ENCODE measurements around the gene MKX.

Gene MKX

DNA sequence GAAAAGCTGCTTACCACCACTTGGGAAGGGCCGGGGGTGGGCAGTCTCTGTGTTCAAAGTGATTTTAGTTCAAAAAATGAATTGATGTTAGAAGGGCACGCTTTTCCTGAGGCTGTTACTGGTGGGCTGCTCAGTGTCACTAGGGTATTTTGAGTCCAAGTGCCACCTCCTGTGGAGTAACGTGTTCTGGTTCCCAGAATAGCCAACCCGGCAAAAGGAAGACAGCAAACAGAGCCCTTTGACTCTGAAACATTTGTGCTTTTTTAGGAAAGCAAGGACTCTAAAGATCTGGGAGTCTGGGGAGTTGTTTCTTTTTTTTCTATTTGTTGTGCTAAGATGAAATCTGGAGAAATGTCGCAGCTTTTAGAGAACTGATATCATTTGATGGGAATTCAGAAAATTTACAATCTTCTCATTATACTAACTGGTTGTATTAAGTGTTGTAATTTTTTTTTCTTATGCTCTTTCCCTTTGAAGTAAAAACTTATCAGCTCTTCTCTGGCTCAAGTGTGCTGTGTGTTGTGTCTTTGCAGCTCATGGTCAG is 66.2 kb downstream of the MKX start:
- Histone ChIP-seq H2AFZ (ENCODE audit: low read depth, low read length) (no peak overlapping the region), H3K4me3 (ENCODE audit: low read length) (no peak overlapping the region)

DNA sequence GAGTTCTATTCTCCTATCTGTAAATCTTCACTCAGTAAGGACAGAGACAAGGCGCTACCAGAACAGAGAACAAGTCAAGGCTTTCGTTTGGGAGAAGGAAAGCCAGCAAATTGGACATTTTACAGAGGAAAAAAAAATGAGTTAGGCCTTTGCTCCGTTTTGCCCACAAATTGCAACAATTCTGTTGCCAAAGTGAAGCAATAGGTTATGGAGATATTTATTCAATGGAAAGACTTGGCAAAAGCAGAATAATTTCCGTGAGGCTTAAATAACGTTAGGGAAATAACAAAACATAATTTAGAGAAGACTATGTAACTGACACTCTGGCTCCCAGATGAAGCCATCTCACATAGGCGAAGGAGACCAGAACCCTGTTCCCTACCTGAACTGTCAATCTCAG is 67.5 kb downstream of the MKX start:
- Histone ChIP-seq H3K9me3 (ENCODE audit: low read length) (no peaks in the 10 kb centered on the region), H3K36me3 (ENCODE audit: insufficient read depth, low read length) (no peaks in the 10 kb centered on the region), H3K4me1 (ENCODE audit: insufficient read depth, low read length) (peaks cover 13% of the 10 kb centered on the region), H2AFZ (ENCODE audit: low read depth, low read length) (no peak overlapping the region), H3K4me3 (ENCODE audit: low read length) (no peak overlapping the region), H3K27me3 (ENCODE audit: insufficient read depth, low read length) (no peaks in the 10 kb centered on the region)

More for the DNA sequence above, 66.2 kb downstream of the MKX start:
- H3K27me3 ChIP-seq (ENCODE audit: insufficient read depth, low read length), result no peaks in the 10 kb centered on the region
- H3K36me3 ChIP-seq (ENCODE audit: insufficient read depth, low read length), result no peaks in the 10 kb centered on the region
- H3K9me3 ChIP-seq (ENCODE audit: low read length), result no peaks in the 10 kb centered on the region
- peaks cover 12% of the 10 kb centered on the region for H3K4me1 ChIP-seq (ENCODE audit: insufficient read depth, low read length)

DNA sequence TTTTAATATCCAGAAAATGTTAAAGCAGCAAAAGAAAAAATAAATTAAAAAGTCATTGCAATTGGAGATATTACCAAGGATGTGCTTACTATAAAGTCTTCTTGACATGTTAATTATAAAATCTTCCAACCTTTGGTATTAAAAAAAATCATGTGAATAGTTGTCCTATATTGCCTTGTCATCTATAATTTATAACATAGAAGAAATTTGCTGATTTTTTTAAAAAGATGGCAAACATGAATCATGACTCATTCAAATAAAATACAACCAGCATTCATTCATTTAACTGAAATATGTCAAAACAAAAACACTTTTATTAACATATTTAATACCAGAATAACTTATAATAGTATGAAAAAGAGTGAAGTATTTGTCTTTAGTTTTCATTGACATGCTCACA is 72.6 kb downstream of the MKX start:
- Histone ChIP-seq H3K36me3 (ENCODE audit: insufficient read depth, low read length) (no peaks in the 10 kb centered on the region), H2AFZ (ENCODE audit: low read depth, low read length) (no peak overlapping the region), H3K4me3 (ENCODE audit: low read length) (no peak overlapping the region), H3K9me3 (ENCODE audit: low read length) (no peaks in the 10 kb centered on the region), H3K27me3 (ENCODE audit: insufficient read depth, low read length) (no peaks in the 10 kb centered on the region), H3K4me1 (ENCODE audit: insufficient read depth, low read length) (peaks cover 3% of the 10 kb centered on the region)

DNA sequence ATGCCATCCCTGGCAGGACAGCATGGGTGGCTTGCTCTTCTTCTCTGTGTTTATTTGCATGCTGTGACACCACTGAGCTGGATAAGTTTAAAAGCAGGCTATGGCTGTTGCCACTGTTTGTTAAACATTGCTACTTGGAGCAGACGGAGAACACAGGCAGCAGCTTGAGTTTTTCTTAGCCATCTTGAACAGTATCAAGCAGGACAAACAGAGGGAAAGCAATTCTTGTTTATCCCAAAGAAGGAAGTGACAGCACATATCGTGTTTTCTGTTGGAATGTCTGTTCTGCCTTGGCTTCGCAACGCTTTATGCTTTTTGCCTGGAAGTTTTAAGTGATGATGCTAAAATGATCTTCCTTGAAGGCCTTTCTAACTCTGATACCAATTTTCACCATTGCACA is 73.8 kb downstream of the MKX start:
- H3K36me3 ChIP-seq (ENCODE audit: insufficient read depth, low read length), result no peaks in the 10 kb centered on the region
- peak overlapping the region; percentile 2 for H2AFZ ChIP-seq (ENCODE audit: low read depth, low read length)
- no peaks in the 10 kb centered on the region for H3K9me3 ChIP-seq (ENCODE audit: low read length)
- peaks cover 3% of the 10 kb centered on the region for H3K4me1 ChIP-seq (ENCODE audit: insufficient read depth, low read length)
- H3K27me3 ChIP-seq (ENCODE audit: insufficient read depth, low read length), result no peaks in the 10 kb centered on the region
- no peak overlapping the region for H3K4me3 ChIP-seq (ENCODE audit: low read length)

DNA sequence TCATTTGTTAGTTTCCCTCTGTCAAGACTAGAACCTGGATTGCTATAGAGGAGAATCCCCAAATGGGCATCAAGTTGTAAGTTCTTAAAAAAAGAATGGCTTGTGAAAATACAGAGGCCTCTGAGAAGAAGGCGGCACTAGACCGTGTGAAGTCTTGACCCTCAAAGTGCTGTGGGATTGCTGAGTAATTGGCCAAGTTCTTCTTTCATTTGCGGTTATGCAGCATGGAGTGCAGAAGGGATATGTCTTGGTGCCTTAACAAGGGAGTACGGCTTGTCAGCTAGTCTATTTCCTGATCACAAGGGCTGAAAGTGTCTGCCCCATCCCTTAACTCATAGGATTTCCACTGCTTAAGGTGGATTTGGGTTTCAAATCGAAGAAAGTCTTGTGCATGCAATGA is 81.2 kb downstream of the MKX start:
- H3K9me3 ChIP-seq (ENCODE audit: low read length), result no peaks in the 10 kb centered on the region
- H2AFZ ChIP-seq (ENCODE audit: low read depth, low read length), result no peak overlapping the region
- no peak overlapping the region for H3K4me3 ChIP-seq (ENCODE audit: low read length)
- H3K27me3 ChIP-seq (ENCODE audit: insufficient read depth, low read length), result no peaks in the 10 kb centered on the region
- H3K36me3 ChIP-seq (ENCODE audit: insufficient read depth, low read length), result no peaks in the 10 kb centered on the region
- no peaks in the 10 kb centered on the region for H3K4me1 ChIP-seq (ENCODE audit: insufficient read depth, low read length)

DNA sequence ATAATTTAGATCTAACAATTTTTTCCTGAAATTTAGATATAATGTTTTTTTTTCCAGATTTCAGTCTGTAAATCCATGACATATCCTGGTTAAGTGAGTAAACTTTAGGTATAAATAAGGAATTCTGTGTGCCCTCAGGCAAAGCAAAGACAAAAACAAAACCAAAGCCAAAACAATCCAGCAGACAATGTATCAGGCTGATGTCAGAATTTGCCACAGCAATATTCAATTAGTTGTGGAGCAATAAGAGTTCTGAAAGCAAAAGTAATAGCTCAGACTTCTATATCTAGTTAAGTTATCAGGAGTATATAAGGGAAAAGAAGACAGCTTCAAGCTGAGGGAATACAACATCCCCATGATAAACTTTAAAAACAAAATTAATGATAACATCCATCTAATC is 82.0 kb downstream of the MKX start:
- no peaks in the 10 kb centered on the region for H3K36me3 ChIP-seq (ENCODE audit: insufficient read depth, low read length)
- no peaks in the 10 kb centered on the region for H3K9me3 ChIP-seq (ENCODE audit: low read length)
- H3K27me3 ChIP-seq (ENCODE audit: insufficient read depth, low read length), result no peaks in the 10 kb centered on the region

DNA sequence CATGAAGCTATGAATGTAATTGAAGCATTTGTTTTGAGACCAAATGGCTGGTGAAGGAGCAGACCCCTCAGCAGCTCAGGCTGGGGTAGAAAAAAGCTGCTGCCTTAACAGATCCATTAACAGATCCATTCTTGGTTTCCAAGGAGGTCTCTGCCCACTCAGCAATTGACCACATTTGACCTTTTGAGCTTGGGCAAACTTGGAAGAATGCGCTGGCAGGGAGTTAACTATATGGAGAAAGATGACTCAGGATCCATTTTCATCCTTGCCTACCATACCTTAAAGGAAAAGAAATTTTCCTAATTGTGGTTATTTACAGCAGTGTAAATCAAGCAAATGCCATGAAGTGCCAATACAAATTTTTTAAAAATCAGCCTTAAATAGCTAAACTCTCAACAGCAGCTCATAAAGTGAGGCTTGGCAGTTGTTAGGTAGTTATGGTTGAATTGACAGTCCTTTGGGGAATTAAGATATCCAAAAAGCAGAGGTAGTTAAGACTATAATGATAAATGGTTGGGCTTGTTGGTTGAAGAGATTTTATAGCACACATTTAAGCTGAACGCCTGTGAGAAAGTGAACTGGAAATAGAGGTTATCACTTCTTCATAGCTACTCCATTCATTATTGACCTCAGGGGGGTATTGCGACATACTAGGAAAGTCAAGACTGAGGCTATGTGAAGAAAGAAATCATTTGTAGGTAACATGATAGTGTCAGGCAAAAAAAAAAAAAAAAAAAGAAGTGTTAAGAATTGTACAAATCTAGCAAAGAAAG is 83.9 kb downstream of the MKX start:
- H3K4me3 ChIP-seq (ENCODE audit: low read length), result no peak overlapping the region
- H3K27me3 ChIP-seq (ENCODE audit: insufficient read depth, low read length), result no peaks in the 10 kb centered on the region
- H3K4me1 ChIP-seq (ENCODE audit: insufficient read depth, low read length), result no peaks in the 10 kb centered on the region
- H3K36me3 ChIP-seq (ENCODE audit: insufficient read depth, low read length), result no peaks in the 10 kb centered on the region
- H2AFZ ChIP-seq (ENCODE audit: low read depth, low read length), result no peak overlapping the region
- H3K9me3 ChIP-seq (ENCODE audit: low read length), result no peaks in the 10 kb centered on the region

More for the DNA sequence above, 82.0 kb downstream of the MKX start:
- Histone ChIP-seq H3K4me1 (ENCODE audit: insufficient read depth, low read length) (no peaks in the 10 kb centered on the region), H2AFZ (ENCODE audit: low read depth, low read length) (no peak overlapping the region), H3K4me3 (ENCODE audit: low read length) (no peak overlapping the region)

DNA sequence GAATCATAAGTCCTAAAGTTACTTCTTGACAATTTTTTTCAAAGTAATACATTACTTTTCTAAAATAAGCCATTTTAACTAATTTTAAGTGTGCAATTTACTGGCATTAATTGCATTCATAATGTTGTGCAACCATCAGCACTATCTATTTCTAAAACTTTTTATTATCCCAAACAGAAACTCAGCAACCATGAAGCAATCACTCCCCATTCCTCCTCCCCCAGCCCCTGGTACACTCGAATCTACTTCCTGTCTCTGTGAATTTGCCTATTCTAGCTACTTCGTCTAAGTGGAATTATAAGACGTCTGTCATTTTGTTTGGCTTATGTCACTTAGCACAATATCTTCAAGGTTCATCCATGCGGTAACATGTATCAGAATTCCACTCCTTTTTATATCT is 84.9 kb downstream of the MKX start:
- Histone ChIP-seq H3K36me3 (ENCODE audit: insufficient read depth, low read length) (no peaks in the 10 kb centered on the region), H3K27me3 (ENCODE audit: insufficient read depth, low read length) (no peaks in the 10 kb centered on the region), H3K9me3 (ENCODE audit: low read length) (no peaks in the 10 kb centered on the region), H2AFZ (ENCODE audit: low read depth, low read length) (no peak overlapping the region), H3K4me3 (ENCODE audit: low read length) (no peak overlapping the region), H3K4me1 (ENCODE audit: insufficient read depth, low read length) (no peaks in the 10 kb centered on the region)

DNA sequence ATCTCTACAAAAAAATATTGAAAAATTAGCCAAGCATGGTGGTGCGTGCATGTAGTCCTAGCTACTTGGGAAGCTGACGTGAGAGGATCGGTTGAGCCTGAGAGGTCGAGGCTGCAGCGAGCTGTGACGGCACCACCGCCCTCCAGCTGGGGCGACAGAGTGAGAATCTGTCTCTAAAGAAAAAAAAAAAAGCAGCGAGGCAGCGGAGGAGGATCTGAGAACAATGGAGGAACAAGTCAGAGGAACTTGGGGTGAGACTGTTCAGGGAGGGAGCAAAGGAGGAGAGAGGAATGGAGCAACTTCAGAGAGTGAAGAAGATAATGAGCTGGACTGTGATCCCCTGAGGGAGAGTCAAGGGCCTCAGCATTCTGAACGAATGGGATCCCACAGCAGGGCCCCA is 85.4 kb downstream of the MKX start:
- H2AFZ ChIP-seq (ENCODE audit: low read depth, low read length), result no peak overlapping the region
- H3K9me3 ChIP-seq (ENCODE audit: low read length), result no peaks in the 10 kb centered on the region
- H3K36me3 ChIP-seq (ENCODE audit: insufficient read depth, low read length), result no peaks in the 10 kb centered on the region
- no peak overlapping the region for H3K4me3 ChIP-seq (ENCODE audit: low read length)
- H3K4me1 ChIP-seq (ENCODE audit: insufficient read depth, low read length), result no peaks in the 10 kb centered on the region
- no peaks in the 10 kb centered on the region for H3K27me3 ChIP-seq (ENCODE audit: insufficient read depth, low read length)

DNA sequence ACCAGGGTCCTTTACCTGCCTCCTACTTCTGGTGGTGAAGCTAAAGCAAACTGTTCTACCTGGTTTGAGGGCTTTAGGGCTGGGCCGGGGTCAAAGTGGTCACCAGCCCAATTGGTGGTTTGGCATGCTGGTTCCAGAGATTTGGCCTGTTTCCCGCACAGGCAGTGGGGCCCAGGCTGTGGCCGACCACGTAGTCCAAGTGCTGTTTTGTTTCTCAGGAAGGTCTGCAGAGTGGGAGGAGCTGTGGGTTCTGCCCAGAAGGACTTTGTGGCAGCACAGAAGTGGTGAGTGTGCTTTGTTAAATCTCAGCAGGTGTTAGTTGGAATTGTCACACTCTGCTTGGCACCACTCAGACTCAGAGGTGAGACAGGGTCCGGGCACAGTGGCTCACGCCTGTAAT is 85.8 kb downstream of the MKX start:
- Histone ChIP-seq H2AFZ (ENCODE audit: low read depth, low read length) (no peak overlapping the region), H3K9me3 (ENCODE audit: low read length) (no peaks in the 10 kb centered on the region), H3K36me3 (ENCODE audit: insufficient read depth, low read length) (no peaks in the 10 kb centered on the region), H3K4me3 (ENCODE audit: low read length) (no peak overlapping the region), H3K27me3 (ENCODE audit: insufficient read depth, low read length) (no peaks in the 10 kb centered on the region), H3K4me1 (ENCODE audit: insufficient read depth, low read length) (no peaks in the 10 kb centered on the region)

DNA sequence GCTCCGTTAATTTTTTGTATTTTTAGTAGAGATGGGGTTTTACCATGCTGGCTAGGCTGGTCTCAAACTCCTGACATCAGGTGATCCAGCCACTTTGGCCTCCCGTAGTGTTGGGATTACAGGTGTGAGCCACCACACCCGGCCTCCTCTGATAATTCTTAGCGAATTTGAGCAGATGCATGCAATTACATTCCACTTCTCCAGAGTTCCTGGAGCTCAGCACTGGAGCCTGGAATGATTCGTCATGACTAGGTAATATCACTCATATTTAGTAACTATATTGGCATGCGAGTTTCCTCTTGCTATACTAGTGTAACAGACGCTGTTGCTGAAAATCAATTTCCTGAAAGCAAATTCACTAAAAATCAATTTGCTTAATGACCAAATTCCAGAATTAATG is 86.8 kb downstream of the MKX start:
- H3K4me1 ChIP-seq (ENCODE audit: insufficient read depth, low read length), result no peaks in the 10 kb centered on the region
- H3K36me3 ChIP-seq (ENCODE audit: insufficient read depth, low read length), result no peaks in the 10 kb centered on the region
- H3K9me3 ChIP-seq (ENCODE audit: low read length), result peaks cover 2% of the 10 kb centered on the region
- H2AFZ ChIP-seq (ENCODE audit: low read depth, low read length), result no peak overlapping the region
- no peak overlapping the region for H3K4me3 ChIP-seq (ENCODE audit: low read length)
- no peaks in the 10 kb centered on the region for H3K27me3 ChIP-seq (ENCODE audit: insufficient read depth, low read length)

DNA sequence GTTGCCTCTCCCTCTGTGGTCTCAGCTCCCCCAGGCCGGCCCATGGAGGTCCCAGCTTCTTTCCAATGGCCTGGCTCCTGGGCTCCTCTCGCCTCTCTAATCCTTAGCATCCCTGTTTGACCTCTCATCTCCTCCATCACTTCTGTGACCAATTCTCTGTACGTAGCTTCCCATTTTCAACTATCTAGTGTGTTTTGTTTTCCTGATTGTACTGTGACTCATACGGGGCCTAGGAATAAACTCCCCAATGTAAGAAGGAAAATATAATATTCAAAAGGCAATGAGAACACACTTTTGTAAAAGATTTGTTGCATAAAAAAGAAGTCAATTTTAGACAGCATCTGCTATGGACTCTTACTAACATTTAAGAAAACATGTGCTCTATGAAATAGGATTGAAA is 90.3 kb downstream of the MKX start:
- no peaks in the 10 kb centered on the region for H3K36me3 ChIP-seq (ENCODE audit: insufficient read depth, low read length)
- no peak overlapping the region for H3K4me3 ChIP-seq (ENCODE audit: low read length)
- peaks cover 3% of the 10 kb centered on the region for H3K27me3 ChIP-seq (ENCODE audit: insufficient read depth, low read length)
- H2AFZ ChIP-seq (ENCODE audit: low read depth, low read length), result no peak overlapping the region
- H3K9me3 ChIP-seq (ENCODE audit: low read length), result peaks cover 2% of the 10 kb centered on the region
- H3K4me1 ChIP-seq (ENCODE audit: insufficient read depth, low read length), result no peaks in the 10 kb centered on the region

DNA sequence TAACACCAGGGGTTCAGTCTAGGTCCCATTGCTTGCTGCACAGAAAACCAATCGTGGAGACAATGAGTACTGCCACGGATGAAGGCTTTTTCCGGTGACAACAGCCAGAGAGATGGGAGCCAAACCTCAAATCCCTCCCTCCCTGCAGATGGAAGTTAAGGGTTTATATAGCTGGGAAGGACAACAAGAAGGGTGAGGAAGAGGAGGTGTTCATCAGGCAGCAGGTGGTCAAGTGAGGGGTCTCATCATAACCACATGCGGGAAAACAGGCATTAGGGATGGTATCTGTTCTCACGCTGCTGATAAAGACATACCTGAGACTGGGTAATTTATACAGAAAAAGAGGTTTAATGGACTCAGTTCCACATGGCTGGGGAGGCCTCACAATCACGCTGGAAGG is 91.3 kb downstream of the MKX start:
- no peak overlapping the region for H3K4me3 ChIP-seq (ENCODE audit: low read length)
- H3K36me3 ChIP-seq (ENCODE audit: insufficient read depth, low read length), result no peaks in the 10 kb centered on the region
- H3K9me3 ChIP-seq (ENCODE audit: low read length), result peaks cover 2% of the 10 kb centered on the region
- peaks cover 3% of the 10 kb centered on the region for H3K27me3 ChIP-seq (ENCODE audit: insufficient read depth, low read length)
- H3K4me1 ChIP-seq (ENCODE audit: insufficient read depth, low read length), result no peaks in the 10 kb centered on the region
- no peak overlapping the region for H2AFZ ChIP-seq (ENCODE audit: low read depth, low read length)
